HG03460 (cell line): Measurements from ENCODE around the gene RPL13A.
"Not testable (repeated sequence)": the region's sequence is repeated elsewhere in the genome, so short reads cannot be mapped to it uniquely, and the experiment has no call there.

ENCODE experiments used
- ATAC-seq: cut with Tn5 transposase; IDR thresholded peaks from one replicate; pipeline ENCODE4 v1.9.1; 2021; ENCODE audit not compliant: unreplicated experiment

The RPL13A gene

GRCh38 chr19:49455773-49456172, 31.6 kb upstream of the RPL13A start:
- no peak for ATAC-seq

DNA sequence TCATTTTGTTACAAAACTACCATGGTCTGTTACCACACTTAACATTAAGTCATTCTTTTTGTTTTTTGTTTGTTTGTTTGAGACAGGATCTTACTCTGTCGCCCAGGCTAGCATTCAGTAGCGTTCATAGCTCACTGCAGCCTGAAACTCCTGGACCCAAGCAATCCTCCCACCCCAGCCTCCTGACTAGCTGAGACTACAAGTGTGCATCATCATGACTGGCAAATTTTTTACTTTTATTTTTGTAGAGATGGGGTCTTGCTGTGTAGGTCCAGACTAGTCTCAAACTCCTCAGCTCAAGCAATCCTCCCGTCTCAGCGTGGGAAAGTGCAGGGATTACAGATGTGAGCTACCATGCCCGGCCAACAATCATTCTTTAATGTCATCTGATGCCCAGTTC, 31.1 kb upstream of the RPL13A start:
- ATAC-seq: no peak

DNA sequence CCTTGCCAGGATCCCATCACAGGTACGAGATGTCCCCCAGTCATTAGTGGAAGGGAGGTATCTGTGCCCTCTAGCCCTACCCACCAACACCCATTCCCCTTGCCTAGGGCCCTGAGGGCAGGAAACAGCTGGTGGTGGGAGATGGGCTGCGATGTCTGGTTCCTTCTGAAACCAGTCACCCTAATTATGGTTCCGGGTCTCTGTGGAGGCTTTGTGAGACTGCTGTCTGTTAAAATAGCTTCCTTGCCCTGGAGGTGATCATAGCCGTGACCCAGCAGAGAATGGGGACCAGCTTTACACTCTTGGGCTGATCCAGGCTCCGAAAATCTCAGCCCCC, 28.9 kb upstream of the RPL13A start:
- ATAC-seq: no peak

DNA sequence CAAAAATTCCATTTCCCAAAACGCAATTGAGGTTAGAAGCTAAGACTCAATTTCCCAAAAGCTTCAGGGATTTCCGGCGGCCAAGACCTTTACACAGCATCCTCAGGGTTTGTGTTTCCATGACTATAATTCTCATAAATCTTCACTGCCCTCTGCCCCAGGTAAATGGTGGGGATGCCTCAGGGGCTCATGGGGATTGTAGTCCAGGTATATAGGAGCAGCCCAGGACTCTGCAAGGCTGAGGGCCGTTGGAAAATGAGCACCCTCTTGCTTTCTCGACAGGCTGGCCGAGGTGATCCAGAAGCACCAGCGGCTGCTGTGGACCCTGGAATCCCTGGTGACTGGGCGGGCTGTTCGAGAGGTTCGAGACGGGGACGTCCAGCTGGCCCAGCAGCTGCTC, 28.0 kb upstream of the RPL13A start:
- no peak for ATAC-seq

- ATAC-seq: not testable (repeated sequence)
Observed at GRCh38 chr19:49461130-49461529, 26.3 kb upstream of the RPL13A start.

- no peak for ATAC-seq
Observed at GRCh38 chr19:49461656-49462055, 25.8 kb upstream of the RPL13A start.

DNA sequence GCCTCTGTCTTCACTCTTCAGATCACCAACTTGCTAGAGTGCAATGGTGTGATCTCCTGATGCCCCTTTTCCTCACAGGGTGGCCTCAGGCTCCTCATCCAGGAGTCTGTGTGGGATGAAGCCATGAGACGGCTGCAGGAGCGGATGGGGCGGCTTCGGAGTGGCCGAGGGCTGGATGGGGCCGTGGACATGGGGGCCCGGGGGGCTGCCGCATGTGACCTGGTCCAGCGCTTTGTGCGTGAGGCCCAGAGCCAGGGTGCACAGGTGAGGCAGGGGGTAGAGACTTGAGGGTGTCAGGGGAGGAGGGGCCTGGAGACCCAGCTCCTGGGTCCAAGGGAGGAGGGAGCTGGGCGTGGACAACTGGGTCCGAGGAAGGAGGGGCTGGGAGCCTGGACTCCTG, 24.9 kb upstream of the RPL13A start:
- no peak for ATAC-seq

DNA sequence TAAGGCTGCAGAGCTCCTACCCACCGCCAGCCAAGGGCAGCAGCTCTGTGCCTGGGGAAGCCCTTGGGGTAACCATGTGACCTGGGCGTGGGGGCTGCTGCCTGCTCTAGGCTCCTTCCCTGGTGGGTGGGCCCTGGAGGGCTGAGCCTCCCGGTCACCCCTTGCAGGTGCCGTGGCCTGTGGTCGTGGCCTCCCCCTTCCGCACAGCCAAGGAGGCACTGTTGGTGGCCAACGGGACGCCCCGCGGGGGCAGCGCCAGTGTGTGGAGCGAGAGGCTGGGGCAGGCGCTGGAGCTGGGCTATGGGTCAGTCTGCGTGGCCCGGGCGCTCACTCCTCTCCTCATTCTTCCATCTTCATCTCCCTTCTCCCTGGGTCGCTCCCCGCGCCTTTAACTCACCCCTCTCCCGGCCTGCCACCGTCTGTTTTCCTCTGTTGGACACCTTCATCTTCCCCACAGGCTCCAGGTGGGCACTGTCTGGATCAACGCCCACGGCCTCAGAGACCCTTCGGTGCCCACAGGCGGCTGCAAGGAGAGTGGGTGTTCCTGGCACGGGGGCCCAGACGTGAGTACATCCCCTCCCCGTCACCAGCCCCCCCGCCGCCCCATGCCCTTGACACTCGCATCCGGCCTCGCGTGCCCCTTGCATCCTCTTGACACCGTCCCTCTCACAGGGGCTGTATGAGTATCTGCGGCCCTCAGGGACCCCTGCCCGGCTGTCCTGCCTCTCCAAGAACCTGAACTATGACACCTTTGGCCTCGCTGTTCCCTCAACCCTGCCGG, 23.3 kb upstream of the RPL13A start:
- no peak for ATAC-seq

DNA sequence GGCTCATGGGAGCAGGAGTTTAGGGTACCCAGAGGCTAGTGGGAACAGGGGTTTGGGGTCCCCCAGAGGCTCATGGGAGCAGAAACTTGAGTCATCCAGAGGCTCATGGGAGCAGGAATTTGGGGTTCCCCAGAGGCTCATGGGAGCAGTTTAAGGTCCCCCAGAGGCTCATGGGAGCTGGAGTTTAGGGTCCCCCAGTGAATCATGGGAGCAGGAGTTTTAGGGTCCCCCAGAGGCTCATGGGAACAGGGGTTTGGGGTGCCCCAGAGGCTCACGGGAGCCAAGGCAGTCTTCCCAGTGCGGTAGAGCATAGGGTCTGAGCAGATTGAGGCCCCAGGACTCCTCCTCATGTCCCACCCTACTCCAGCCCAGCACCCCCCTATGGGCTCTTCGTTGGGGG, 22.0 kb upstream of the RPL13A start:
- no peak for ATAC-seq

DNA sequence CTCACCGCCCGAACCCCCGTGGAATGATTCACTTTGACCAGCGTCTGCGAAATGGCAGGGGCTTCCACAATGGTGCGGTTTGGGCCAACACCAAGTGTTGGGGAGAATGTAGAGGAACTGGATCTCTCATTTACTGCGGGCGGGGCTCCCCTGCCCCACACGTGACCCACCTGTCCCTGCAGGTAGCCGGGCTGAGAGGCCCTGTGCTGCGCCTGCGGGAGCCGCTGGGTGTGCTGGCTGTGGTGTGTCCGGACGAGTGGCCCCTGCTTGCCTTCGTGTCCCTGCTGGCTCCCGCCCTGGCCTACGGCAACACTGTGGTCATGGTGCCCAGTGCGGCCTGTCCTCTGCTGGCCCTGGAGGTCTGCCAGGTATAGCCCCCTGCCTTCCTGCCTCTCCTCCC, 19.2 kb upstream of the RPL13A start:
- ATAC-seq: no peak

DNA sequence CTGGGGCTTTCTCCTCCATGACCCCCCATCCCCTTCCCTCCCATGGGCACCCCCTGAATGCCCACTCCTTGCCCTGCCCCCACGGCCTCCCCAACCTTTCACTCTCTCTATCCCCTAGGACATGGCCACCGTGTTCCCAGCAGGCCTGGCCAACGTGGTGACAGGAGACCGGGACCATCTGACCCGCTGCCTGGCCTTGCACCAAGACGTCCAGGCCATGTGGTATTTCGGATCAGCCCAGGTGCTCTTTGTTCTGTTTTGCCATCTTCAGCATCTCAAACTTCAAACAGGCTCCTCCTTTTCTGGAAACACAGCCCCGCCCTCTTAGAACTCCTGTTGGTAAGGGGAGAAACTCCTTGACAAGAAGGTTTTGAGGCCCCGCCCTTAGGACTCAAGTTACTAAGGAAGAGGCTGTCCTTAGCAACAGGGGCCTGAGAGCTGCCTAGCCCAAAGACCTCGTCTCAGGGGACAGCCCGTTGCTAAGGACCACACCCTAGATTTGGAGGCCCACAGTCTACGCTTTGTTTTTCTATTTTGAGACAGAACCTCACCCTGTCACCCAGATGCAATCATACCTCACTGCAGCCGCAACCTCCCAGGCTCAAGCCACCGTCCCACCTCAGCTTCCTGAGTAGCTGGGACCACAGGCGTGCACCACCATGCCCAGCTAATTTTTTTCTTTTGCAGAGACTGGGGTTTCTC, 18.5 kb upstream of the RPL13A start:
- peak; percentile 56 for ATAC-seq

DNA sequence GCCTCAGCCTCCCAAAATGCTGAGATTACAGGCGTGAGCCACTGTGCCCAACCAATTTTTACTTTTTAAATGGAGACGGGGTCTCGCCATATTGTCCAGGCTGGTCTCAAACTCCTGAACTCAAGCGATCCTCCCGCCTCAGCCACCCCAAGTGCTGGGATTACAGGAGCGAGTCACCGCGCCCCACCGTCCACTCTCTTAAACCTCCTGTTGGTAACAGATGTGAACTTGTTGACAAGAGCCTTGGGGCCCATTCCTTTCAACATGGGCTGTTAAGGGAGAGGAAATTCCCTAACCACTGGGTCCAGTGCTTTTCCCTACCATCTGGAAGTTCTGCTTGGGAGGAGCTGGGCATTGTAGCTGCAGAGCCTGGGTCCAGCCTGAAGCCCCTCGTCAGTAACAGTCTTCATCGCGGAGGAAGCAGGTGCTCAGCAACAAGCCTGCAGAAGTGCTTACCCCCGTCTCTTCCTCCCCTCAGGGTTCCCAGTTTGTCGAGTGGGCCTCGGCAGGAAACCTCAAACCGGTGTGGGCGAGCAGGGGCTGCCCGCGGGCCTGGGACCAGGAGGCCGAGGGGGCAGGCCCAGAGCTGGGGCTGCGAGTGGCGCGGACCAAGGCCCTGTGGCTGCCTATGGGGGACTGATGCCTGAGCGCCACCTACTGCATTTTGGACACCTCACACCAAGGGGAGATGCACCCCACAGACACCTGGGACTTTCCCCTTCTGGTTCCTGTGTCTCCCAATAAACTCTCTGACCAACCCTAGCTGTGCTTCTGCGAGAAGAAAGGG, 17.4 kb upstream of the RPL13A start:
- ATAC-seq: peak; percentile 47

DNA sequence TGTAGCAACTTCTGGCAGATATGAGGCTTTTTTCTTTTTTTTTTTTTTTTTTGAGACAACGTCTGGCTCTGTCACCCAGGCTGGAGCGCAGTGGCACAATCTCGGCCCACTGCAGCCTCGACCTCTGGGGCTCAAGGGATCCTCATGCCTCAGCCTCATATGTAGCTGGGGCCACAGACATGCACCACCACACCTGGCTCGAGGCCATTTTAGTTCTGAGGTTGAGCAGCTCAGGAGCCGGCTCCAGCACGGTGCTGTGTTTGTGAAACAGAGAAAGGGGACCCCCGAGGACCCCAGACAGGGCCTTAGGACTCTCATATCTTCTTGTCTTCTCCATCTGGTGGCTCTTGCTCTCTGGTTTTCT, 16.8 kb upstream of the RPL13A start:
- ATAC-seq: no peak

DNA sequence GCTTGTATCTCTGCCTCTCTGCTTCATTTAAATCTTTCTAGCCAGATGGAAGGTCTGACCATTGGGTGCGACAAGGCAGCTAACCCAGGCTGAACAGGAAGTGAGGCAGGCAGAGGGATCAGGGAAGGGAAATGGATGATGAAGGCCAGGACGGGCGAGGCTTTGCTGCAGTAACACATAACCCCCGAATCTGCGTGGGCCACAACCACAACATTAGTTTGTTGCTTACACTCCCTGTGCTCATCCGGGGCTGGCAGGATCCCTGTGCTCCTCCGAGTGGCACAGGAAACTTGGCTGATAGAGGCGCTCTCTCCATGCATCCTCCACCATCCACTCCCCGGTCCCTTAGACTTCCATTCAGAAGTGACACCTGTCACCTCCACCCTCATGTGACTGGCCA, 14.5 kb upstream of the RPL13A start:
- ATAC-seq: no peak

DNA sequence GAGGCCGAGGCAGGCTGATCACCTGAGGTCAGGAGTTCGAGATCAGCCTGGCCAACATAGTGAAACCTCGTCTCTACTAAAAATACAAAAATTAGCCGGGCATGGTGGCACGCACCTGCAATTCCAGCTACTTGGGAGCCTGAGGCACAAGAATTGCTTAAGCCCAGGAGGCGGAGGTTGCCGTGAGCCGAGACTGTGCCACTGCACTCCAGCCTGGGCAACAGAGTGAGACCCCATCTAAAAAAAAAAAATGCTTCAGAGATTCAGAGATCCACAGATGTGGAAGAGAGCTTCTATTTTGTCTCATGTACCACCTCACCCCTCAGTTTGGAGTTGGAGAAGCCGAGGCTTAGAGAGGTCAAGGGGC, 13.9 kb upstream of the RPL13A start:
- not testable (repeated sequence) for ATAC-seq

GRCh38 chr19:49473868-49474541, 13.4 kb upstream of the RPL13A start, which contains the start of gene FLT3LG:
Gene FLT3LG (plus strand): TSS chr19:49474215. CDS start chr19:49474640, 425 bp downstream.
- peak; percentile 48 for ATAC-seq

DNA sequence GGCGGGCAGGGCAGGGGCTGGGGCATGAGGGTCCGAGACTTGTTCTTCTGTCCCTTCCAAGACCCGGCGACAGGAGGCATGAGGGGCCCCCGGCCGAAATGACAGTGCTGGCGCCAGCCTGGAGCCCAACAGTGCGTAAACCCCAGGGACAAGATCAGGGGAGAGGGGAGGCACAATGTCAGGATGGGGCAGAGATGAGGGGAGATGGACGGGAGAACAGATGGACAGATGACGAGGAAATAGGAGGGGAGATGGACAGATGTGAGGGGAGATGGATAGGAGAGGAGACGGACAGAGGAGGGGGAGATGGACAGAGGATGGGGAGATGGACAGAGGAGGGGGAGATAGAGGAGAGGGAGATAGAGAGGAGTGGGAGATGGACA, 12.9 kb upstream of the RPL13A start:
- no peak for ATAC-seq

- ATAC-seq: no peak
Observed at GRCh38 chr19:49475191-49475917, 12.1 kb upstream of the RPL13A start.

DNA sequence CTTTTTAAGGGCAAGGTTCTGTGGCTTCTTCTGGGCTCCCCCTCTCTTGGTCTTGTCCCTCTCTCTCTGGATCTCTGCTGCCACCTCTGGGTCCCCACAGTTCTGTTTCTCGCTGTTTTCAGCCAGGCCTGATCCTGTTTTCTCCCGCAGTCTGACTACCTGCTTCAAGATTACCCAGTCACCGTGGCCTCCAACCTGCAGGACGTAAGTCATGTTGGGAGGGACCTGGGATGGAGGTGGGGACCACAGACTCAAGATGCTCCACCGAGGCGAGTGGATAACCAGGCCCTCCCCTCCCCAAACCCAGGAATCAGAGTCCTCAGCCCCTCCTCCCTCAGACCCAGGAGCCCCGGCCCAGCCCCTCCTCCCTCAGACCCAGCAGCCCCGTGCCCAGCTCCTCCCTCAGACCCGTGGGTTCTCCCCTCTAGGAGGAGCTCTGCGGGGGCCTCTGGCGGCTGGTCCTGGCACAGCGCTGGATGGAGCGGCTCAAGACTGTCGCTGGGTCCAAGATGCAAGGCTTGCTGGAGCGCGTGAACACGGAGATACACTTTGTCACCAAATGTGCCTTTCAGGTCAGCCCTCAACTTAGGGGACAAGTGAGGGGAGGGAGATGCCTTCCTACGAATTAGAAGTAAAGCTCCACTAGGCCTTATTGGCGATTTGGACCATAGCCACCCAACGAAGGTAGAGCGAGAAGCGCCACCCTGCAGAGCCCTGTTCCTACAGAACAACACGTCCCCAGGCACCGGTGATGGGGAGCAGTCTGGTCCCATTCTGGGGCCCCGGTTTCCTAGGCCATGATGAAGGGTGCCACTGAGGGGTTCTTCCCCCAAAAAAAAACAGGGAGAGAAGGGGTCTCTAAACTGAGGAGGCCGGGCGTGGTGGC, 11.2 kb upstream of the RPL13A start:
- no peak for ATAC-seq
